Upper lobe of right lung (tissue), 1 donor: Measurements from ENCODE around the gene ADAR. TPM values are rescaled to one million over a fixed set of nuclear protein-coding genes. Genes with fewer than 3 reads are reported as not detected.
A peak's percentile ranks its signal among the peaks of the same experiment; 100 is the strongest.

Source experiments
- ATAC-seq: fragments of 200-7000 bp; cut with Tn5 transposase; one replicate; pipeline ENCODE4 v1.9.1; 2020; ENCODE audit warnings: mild to moderate bottlenecking, moderate library complexity
- DNase-seq: peaks from one replicate; pipeline ENCODE4 v3.0.0-alpha.2; 2020
- H3K27ac ChIP-seq: fragments of 200-600 bp; one replicate; pipeline ENCODE4 v1.8.0; 2022
- H3K27me3 ChIP-seq: fragments of 200-600 bp; one replicate; pipeline ENCODE4 v1.8.0; 2022; ENCODE audit warnings: mild to moderate bottlenecking
- H3K36me3 ChIP-seq: fragments of 200-600 bp; one replicate; pipeline ENCODE4 v1.8.0; 2022
- H3K4me1 ChIP-seq: fragments of 200-600 bp; one replicate; pipeline ENCODE4 v1.8.0; 2022
- H3K4me3 ChIP-seq: fragments of 200-600 bp; one replicate; pipeline ENCODE4 v1.8.0; 2022; ENCODE audit warnings: mild to moderate bottlenecking
- H3K9me3 ChIP-seq: fragments of 200-600 bp; one replicate; pipeline ENCODE4 v1.8.0; 2022
- intact Hi-C: fragments of 100-400 bp; cut with DNase I; formaldehyde crosslinking; loops from one replicate; pipeline ENCODE4 v1.11.0; 2022
- total RNA-seq: library from RNA; stranded (reverse); fragmentation: NEBNext Ultra II Directional; extraction: Animal tissue kit (Norgen Biotek cat#: 25700); gene quantifications from one replicate; pipeline ENCODE4 v1.2.1, GENCODE V29; 2021
- TF ChIP-seq, protein P1 (sequence below): fragments of 200-600 bp; IDR thresholded peaks from one replicate; pipeline ENCODE4 v1.8.0; 2022; ENCODE audit warnings: antibody characterized with exemption
- donor health status: DM: no; HTN: yes; CAD: no; lungs with severe emphysema.

ADAR gene
- total RNA-seq, 1 donor from 2014 or later, result 205 TPM

DNA sequence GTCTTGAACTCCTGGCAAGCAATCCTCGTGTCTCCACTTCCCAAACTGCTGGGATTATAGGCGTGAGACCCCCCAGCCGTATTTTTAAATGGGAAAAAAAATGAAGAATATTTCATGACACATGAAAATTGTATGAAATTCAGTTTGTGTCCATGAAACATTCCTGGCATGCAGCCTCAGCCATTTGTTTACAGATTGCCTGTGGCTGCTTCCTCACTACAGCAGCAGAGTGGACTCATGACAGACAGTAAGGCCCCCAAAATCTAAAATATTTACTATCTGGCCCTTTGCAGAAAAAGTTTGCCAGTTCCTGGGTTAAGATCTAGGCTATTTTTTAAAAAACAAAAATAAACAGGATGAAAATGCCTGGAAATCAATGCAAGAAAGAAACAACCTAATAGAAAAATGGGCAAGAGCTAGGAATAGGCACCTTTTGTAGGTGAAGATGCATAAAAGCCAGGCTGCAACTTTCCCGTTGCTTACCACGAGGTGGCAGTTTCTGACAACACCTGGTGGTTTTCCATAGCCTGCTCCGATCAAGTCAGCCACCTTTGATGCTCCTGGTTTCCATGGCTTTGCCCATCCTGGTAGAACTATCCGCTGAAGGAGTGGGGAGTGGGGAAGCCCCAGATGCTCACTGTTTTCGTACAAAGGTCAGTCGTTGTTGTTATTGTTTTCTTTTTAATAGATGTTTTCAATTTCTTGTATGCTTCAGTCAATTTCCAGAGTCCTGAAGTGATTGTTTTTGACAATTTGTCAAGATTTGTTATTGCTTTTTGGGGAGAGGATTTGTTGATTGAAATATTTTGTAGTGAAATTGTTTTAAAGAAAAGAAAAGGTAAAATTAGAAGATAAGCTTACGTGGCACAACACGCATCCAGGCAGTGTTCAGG is 73.8 kb downstream of the ADAR start:
- Histone ChIP-seq H3K9me3 (no peaks in the 10 kb centered on the region), H3K4me1 (no peaks in the 10 kb centered on the region), H3K27ac (no peak overlapping the region), H3K27me3 (no peaks in the 10 kb centered on the region), H3K36me3 (no peaks in the 10 kb centered on the region), H3K4me3 (no peak overlapping the region)
- intact Hi-C loops, result no loop called here
- TF ChIP-seq, protein P1, sequence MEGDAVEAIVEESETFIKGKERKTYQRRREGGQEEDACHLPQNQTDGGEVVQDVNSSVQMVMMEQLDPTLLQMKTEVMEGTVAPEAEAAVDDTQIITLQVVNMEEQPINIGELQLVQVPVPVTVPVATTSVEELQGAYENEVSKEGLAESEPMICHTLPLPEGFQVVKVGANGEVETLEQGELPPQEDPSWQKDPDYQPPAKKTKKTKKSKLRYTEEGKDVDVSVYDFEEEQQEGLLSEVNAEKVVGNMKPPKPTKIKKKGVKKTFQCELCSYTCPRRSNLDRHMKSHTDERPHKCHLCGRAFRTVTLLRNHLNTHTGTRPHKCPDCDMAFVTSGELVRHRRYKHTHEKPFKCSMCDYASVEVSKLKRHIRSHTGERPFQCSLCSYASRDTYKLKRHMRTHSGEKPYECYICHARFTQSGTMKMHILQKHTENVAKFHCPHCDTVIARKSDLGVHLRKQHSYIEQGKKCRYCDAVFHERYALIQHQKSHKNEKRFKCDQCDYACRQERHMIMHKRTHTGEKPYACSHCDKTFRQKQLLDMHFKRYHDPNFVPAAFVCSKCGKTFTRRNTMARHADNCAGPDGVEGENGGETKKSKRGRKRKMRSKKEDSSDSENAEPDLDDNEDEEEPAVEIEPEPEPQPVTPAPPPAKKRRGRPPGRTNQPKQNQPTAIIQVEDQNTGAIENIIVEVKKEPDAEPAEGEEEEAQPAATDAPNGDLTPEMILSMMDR, result peak; percentile 31
- DNase-seq, result no peak
- ATAC-seq, result peak; percentile 61

Other genes starting within 250 kb of the ADAR start
- gene IL6R, start 202.8 kb downstream of the ADAR start, total RNA-seq, result 60.2 TPM
- 21.7 TPM for gene TDRD10, start 106.0 kb downstream of the ADAR start, total RNA-seq
- 48.3 TPM for gene SHE, start 105.8 kb downstream of the ADAR start, total RNA-seq
- 93.5 TPM for gene UBE2Q1, start 49.5 kb downstream of the ADAR start, total RNA-seq
- not detected for gene CHRNB2, start 40.4 kb downstream of the ADAR start, total RNA-seq